GM23248 (cell line): ENCODE results near the gene ARHGAP25.

ENCODE experiments used
- EZH2 ChIP-seq: fragments of 200-600 bp; sonication (generic); IDR thresholded peaks from 2 replicates; pipeline ENCODE4 v1.6.1; 2018; ENCODE audit warnings: antibody characterized with exemption, mild to moderate bottlenecking; ENCODE audit not compliant: insufficient read depth, poor library complexity, severe bottlenecking
- EZH2phosphoT487 ChIP-seq: fragments of 200-600 bp; sonication (generic); IDR thresholded peaks from 2 replicates; pipeline ENCODE4 v1.6.1; 2018; ENCODE audit warnings: antibody characterized with exemption, moderate library complexity, mild to moderate bottlenecking, low read depth; ENCODE audit not compliant: insufficient read depth

- TF ChIP-seq EZH2phosphoT487 (no peak), EZH2 (no peak)
Observed at GRCh38 chr2:68689553-68690537, 44.8 kb upstream of the ARHGAP25 start.
